DMS 273 treated with DMSO at 0.1 percent for 48 hours (cell line): ENCODE measurements around the gene COL17A1.

ENCODE experiments used
- DNase-seq: peaks from one replicate; lab custom pipeline; 2025; lab: John Stamatoyannopoulos, UW

Gene COL17A1

GRCh38 chr10:104049504-104050250 lies 36.0 kb downstream of the COL17A1 start:
- DNase-seq: no peak

GRCh38 chr10:104046651-104047050 lies 39.0 kb downstream of the COL17A1 start:
- no peak for DNase-seq

GRCh38 chr10:104045151-104046089 lies 40.3 kb downstream of the COL17A1 start:
- DNase-seq: no peak

GRCh38 chr10:104043854-104044253 lies 41.8 kb downstream of the COL17A1 start:
- DNase-seq: no peak

- no peak for DNase-seq
These were observed 42.4 kb downstream of the COL17A1 start for GRCh38 chr10:104043185-104043830.

- no peak for DNase-seq
These were observed 43.7 kb downstream of the COL17A1 start for GRCh38 chr10:104041891-104042535.

GRCh38 chr10:104040862-104041789 lies 44.6 kb downstream of the COL17A1 start:
- DNase-seq: no peak

GRCh38 chr10:104040382-104040781 lies 45.3 kb downstream of the COL17A1 start:
- no peak for DNase-seq

GRCh38 chr10:104038958-104039752 lies 46.5 kb downstream of the COL17A1 start:
- DNase-seq: no peak

- DNase-seq: no peak
These were observed 47.1 kb downstream of the COL17A1 start for GRCh38 chr10:104038537-104038936.

- no peak for DNase-seq
These were observed 48.3 kb downstream of the COL17A1 start for GRCh38 chr10:104037261-104037951.

GRCh38 chr10:104036518-104037260 lies 49.0 kb downstream of the COL17A1 start:
- DNase-seq: no peak

GRCh38 chr10:104036069-104036384 lies 49.7 kb downstream of the COL17A1 start:
- DNase-seq: no peak

GRCh38 chr10:104035194-104036068 lies 50.2 kb downstream of the COL17A1 start:
- no peak for DNase-seq

GRCh38 chr10:104034401-104035193 lies 51.1 kb downstream of the COL17A1 start:
- DNase-seq: no peak

GRCh38 chr10:104033966-104034365 lies 51.7 kb downstream of the COL17A1 start:
- no peak for DNase-seq

- DNase-seq: no peak
These were observed 52.2 kb downstream of the COL17A1 start for GRCh38 chr10:104033401-104033930.
